Uterus (tissue), 2 donors: ENCODE results near the gene SLX4IP.

Experiments used
- POLR2A ChIP-seq, 2 donors: fragments of 450-650 bp; IDR thresholded peaks; one replicate each; pipeline ENCODE4 v1.6.1; 2016; ENCODE audit warnings: antibody characterized with exemption in 2 of 2, mild to moderate bottlenecking in 1 of 2, moderate library complexity in 1 of 2
- TF ChIP-seq, protein P1 (sequence below), 4 experiments: fragments of 200-600 bp in 2 of 4; fragments of 450-650 bp in 2 of 4; sonication (generic) in 2 of 4; IDR thresholded peaks; one replicate each; pipeline ENCODE4 v1.5.1; 2016 to 2019; ENCODE audit warnings: antibody characterized with exemption in 4 of 4, mild to moderate bottlenecking in 2 of 4, moderate library complexity in 1 of 4

DNA sequence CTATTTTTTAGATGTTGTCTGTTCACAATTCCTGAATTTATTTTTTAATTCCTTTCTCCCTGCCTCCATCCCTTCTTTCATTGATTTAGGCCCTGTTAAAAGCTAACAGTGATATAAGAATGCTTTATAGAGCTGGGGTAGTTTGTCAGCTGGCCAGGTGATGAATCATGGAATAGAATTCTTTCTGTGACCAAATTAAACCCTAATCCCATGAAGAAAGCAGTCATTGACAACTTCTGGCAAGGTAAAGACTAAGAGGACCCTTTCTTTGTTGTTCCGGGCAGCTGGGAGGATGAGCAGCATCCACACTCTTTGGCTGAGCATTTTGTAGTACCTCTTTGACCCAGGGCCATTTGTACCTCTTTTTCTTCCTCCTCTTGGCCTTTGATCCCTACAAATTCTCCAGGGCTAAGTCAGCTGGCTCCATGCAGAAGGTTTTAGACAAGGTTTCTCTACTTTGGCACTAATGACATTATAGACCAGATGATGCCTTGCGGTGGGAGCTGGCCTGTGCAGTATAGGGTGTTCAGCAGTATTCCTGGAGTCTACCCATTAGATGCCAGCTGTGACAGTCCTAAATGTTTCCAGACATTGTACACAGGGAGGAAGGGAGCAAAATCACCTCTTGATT lies 102.9 kb downstream of the SLX4IP start:
- TF ChIP-seq, protein P1, sequence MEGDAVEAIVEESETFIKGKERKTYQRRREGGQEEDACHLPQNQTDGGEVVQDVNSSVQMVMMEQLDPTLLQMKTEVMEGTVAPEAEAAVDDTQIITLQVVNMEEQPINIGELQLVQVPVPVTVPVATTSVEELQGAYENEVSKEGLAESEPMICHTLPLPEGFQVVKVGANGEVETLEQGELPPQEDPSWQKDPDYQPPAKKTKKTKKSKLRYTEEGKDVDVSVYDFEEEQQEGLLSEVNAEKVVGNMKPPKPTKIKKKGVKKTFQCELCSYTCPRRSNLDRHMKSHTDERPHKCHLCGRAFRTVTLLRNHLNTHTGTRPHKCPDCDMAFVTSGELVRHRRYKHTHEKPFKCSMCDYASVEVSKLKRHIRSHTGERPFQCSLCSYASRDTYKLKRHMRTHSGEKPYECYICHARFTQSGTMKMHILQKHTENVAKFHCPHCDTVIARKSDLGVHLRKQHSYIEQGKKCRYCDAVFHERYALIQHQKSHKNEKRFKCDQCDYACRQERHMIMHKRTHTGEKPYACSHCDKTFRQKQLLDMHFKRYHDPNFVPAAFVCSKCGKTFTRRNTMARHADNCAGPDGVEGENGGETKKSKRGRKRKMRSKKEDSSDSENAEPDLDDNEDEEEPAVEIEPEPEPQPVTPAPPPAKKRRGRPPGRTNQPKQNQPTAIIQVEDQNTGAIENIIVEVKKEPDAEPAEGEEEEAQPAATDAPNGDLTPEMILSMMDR (IDR thresholded peaks at IDR 0.05) = no peak
- no peak for TF ChIP-seq POLR2A (IDR thresholded peaks at IDR 0.05)
